ENCODE measurements around the gene C2. TPM values are rescaled to one million over a fixed set of nuclear protein-coding genes. Genes with fewer than 3 reads are reported as not detected.
A peak's percentile ranks its signal among the peaks of the same experiment; 100 is the strongest.

C2 gene
- total and polyA plus RNA-seq, 4 donors: 28.6 to 230 (median 132) TPM

GRCh38 chr6:31898383-31899011 lies 29.0 kb upstream of the C2 start:
- Histone ChIP-seq H3K9me3 (ENCODE audit: control insufficient read depth in 4 of 4, insufficient read depth in 3 of 4, low read length in 3 of 4) (no peaks in the 10 kb centered on the region), H3K9ac (ENCODE audit: insufficient read depth in 1 of 2, low read length in 2 of 2) (peak overlapping the region; percentile 31 to 84), H3K4me1 (ENCODE audit: control insufficient read depth in 5 of 5, insufficient read depth in 5 of 5, low read length in 5 of 5) (peaks cover 0 to 42% (median 9%) of the 10 kb centered on the region in 5 donors), H3K27me3 (ENCODE audit: control insufficient read depth in 3 of 3, insufficient read depth in 3 of 3, low read length in 2 of 3) (no peaks in the 10 kb centered on the region), H3K27ac (ENCODE audit: low read depth in 1 of 2, low read length in 1 of 2) (peak overlapping the region; percentile 57 to 59), H3K4me3 (peak overlapping the region; percentile 78), H3K36me3 (ENCODE audit: control insufficient read depth in 4 of 4, insufficient read depth in 4 of 4, low read length in 4 of 4) (peaks cover 0 to 9% (median 7%) of the 10 kb centered on the region in 4 donors)
- TF ChIP-seq, protein P1, sequence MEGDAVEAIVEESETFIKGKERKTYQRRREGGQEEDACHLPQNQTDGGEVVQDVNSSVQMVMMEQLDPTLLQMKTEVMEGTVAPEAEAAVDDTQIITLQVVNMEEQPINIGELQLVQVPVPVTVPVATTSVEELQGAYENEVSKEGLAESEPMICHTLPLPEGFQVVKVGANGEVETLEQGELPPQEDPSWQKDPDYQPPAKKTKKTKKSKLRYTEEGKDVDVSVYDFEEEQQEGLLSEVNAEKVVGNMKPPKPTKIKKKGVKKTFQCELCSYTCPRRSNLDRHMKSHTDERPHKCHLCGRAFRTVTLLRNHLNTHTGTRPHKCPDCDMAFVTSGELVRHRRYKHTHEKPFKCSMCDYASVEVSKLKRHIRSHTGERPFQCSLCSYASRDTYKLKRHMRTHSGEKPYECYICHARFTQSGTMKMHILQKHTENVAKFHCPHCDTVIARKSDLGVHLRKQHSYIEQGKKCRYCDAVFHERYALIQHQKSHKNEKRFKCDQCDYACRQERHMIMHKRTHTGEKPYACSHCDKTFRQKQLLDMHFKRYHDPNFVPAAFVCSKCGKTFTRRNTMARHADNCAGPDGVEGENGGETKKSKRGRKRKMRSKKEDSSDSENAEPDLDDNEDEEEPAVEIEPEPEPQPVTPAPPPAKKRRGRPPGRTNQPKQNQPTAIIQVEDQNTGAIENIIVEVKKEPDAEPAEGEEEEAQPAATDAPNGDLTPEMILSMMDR (IDR thresholded peaks at IDR 0.05; ENCODE audit: control extremely low read depth, extremely low read depth): no peak
- ATAC-seq (ENCODE audit: insufficient read depth, low FRiP score): no peak
- 16 to 20% methylated on average over 8 of the region's 8 CpGs for WGBS, 2 donors
- DNase-seq: peak in 2 of 3 donors; percentile 58 to 65

DNA sequence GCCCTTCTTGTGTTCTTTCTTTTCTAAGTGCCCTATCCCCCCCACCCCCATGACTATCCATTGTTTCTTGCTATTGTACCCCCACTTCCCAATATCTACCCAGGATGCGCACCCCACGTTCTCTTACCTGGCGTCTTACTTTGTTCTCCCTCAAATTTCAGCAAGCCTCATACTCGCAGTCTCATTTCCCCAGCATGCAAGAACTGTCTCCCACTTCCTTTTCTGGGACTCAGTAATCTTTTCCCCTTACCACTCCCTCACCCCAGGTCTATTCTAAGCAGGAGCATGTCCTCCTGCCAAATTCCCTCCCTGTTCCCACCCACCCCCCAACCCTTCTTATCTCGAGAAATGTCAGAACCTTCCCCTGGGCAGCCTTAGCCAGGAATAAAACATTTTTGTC lies 28.3 kb upstream of the C2 start:
- TF ChIP-seq, protein P1 (IDR thresholded peaks at IDR 0.05; ENCODE audit: control extremely low read depth, extremely low read depth): no peak
- no peak overlapping the region for H3K27ac ChIP-seq (ENCODE audit: low read depth in 1 of 2, low read length in 1 of 2)
- H3K9me3 ChIP-seq (ENCODE audit: control insufficient read depth in 4 of 4, insufficient read depth in 3 of 4, low read length in 3 of 4): no peaks in the 10 kb centered on the region
- no peaks in the 10 kb centered on the region for H3K27me3 ChIP-seq (ENCODE audit: control insufficient read depth in 3 of 3, insufficient read depth in 3 of 3, low read length in 2 of 3)
- peaks cover 0 to 8% (median 7%) of the 10 kb centered on the region in 4 donors for H3K36me3 ChIP-seq (ENCODE audit: control insufficient read depth in 4 of 4, insufficient read depth in 4 of 4, low read length in 4 of 4)
- ATAC-seq (ENCODE audit: insufficient read depth, low FRiP score) (no peak), DNase-seq (no peak)
- WGBS, 2 donors: 28 to 61% methylated on average over 5 of the region's 5 CpGs
- H3K4me1 ChIP-seq (ENCODE audit: control insufficient read depth in 5 of 5, insufficient read depth in 5 of 5, low read length in 5 of 5): peaks cover 0 to 42% (median 9%) of the 10 kb centered on the region in 5 donors
- no peak overlapping the region for H3K4me3 ChIP-seq
- H3K9ac ChIP-seq (ENCODE audit: insufficient read depth in 1 of 2, low read length in 2 of 2): no peak overlapping the region

DNA sequence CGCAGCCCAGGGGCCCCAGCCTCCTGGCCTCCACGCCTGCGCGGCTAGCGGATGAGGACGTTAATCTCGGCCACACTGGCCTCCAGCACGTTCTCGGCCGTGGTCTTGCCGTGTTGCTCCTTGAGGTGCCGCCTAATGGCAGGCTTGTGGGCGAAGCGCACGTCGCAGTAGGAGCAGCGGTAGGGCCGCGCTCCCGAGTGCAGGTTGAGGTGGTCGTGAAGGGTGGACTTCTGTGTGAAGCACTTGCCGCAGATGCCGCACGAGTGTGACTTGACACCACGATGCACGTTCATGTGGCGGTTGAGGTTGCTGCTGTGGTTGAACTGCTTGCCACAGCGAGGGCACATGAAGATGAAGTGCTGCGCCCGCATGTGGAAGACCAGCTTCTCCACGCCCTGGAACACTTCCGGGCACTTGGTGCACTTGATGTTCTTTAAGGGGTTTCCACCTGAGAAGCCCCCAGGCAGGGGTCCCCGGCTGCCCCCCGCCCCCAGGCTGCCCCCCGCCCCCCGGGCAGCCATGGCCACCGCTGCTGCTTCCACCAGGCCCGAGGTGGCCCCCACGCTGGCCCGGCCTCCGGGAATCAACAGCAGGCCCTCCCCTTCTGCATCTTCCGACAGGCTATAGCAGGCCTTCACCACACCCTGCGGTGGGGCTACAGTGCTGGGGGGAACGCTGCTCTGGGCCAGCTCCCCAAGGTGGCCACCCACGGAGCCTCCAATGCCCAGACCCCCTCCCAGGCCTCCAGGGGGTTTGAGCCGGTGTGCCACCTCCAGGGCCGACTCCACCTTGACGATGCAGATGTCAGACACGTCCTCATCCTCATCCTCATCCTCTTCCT lies 27.4 kb upstream of the C2 start:
- Histone ChIP-seq H3K9ac (ENCODE audit: insufficient read depth in 1 of 2, low read length in 2 of 2) (no peak overlapping the region), H3K27ac (ENCODE audit: low read depth in 1 of 2, low read length in 1 of 2) (no peak overlapping the region), H3K27me3 (ENCODE audit: control insufficient read depth in 3 of 3, insufficient read depth in 3 of 3, low read length in 2 of 3) (no peaks in the 10 kb centered on the region), H3K4me3 (no peak overlapping the region), H3K36me3 (ENCODE audit: control insufficient read depth in 4 of 4, insufficient read depth in 4 of 4, low read length in 4 of 4) (peaks cover 0 to 6% (median 2%) of the 10 kb centered on the region in 4 donors), H3K4me1 (ENCODE audit: control insufficient read depth in 5 of 5, insufficient read depth in 5 of 5, low read length in 5 of 5) (peaks cover 0 to 42% (median 9%) of the 10 kb centered on the region in 5 donors), H3K9me3 (ENCODE audit: control insufficient read depth in 4 of 4, insufficient read depth in 3 of 4, low read length in 3 of 4) (no peaks in the 10 kb centered on the region)
- ATAC-seq (ENCODE audit: insufficient read depth, low FRiP score) (no peak), DNase-seq (no peak)
- 75 to 82% methylated on average over 41 to 49 of the region's 49 CpGs for WGBS, 2 donors
- TF ChIP-seq, protein P1 (IDR thresholded peaks at IDR 0.05; ENCODE audit: control extremely low read depth, extremely low read depth): no peak

All from lung (tissue), 12 donors.